NB4 (cell line): ENCODE results near the gene MED14.
"Not testable (repeated sequence)": the region's sequence is repeated elsewhere in the genome, so short reads cannot be mapped to it uniquely, and the experiment has no call there.

ENCODE experiments used
- DNase-seq: peaks from one replicate; pipeline ENCODE4 v3.0.0; 2010; ENCODE audit warnings: low read depth
- H3K4me3 ChIP-seq: one replicate; pipeline ENCODE4 v1.5.1; 2011; ENCODE audit warnings: mild to moderate bottlenecking, low read depth, low read length, moderate library complexity
- CTCF ChIP-seq: IDR thresholded peaks from one replicate; pipeline ENCODE4 v1.5.1; 2012; ENCODE audit warnings: low read depth, low read length
- MAX ChIP-seq: IDR thresholded peaks from 2 replicates; pipeline ENCODE4 v1.6.1; 2011; ENCODE audit warnings: low read depth, low read length
- MYC ChIP-seq: IDR thresholded peaks from 2 replicates; pipeline ENCODE4 v1.6.1; 2011; ENCODE audit warnings: low read depth, low read length
- POLR2A ChIP-seq: IDR thresholded peaks from 2 replicates; pipeline ENCODE4 v1.6.1; 2011; ENCODE audit warnings: mild to moderate bottlenecking; ENCODE audit not compliant: insufficient read length; ENCODE audit errors: extremely low read depth

The MED14 gene

GRCh38 chrX:40733706-40734105 lies 1.6 kb downstream of the MED14 start:
- DNase-seq = no peak
- H3K4me3 ChIP-seq = peak overlapping the region; percentile 92
- TF ChIP-seq MYC = no peak
- TF ChIP-seq MAX = no peak
- no peak for TF ChIP-seq CTCF
- TF ChIP-seq POLR2A = no peak

- DNase-seq = not testable (repeated sequence)
- H3K4me3 ChIP-seq = peak overlapping the region; percentile 92
These were observed 2.8 kb downstream of the MED14 start for GRCh38 chrX:40732499-40732898.

GRCh38 chrX:40729598-40730584 lies 5.5 kb downstream of the MED14 start:
- DNase-seq = peak; percentile 42
- H3K4me3 ChIP-seq = no peak overlapping the region
- TF ChIP-seq MYC = no peak
- no peak for TF ChIP-seq POLR2A
- TF ChIP-seq MAX = no peak
- TF ChIP-seq CTCF = no peak

GRCh38 chrX:40727581-40728252 lies 7.6 kb downstream of the MED14 start:
- TF ChIP-seq MAX (no peak), MYC (no peak), CTCF (no peak), POLR2A (no peak)
- no peak for DNase-seq
- no peak overlapping the region for H3K4me3 ChIP-seq

- H3K4me3 ChIP-seq = no peak overlapping the region
- TF ChIP-seq CTCF = no peak
- TF ChIP-seq POLR2A = no peak
- no peak for TF ChIP-seq MAX
- no peak for TF ChIP-seq MYC
- no peak for DNase-seq
These were observed 8.2 kb downstream of the MED14 start for GRCh38 chrX:40727093-40727492.

- no peak for DNase-seq
- TF ChIP-seq POLR2A = no peak
- no peak for TF ChIP-seq MAX
- no peak for TF ChIP-seq CTCF
- TF ChIP-seq MYC = no peak
- no peak overlapping the region for H3K4me3 ChIP-seq
These were observed 12.4 kb downstream of the MED14 start for GRCh38 chrX:40722930-40723329.
